CD4-positive, alpha-beta T cell treated with Interleukin-4 for 4 hours (primary cell): ENCODE measurements around the gene PDXK.
"Not testable (repeated sequence)": the region's sequence is repeated elsewhere in the genome, so short reads cannot be mapped to it uniquely, and the experiment has no call there.

Source experiments
- DNase-seq: peaks from one replicate; pipeline ENCODE4 v3.0.0-alpha.2; 2020

The PDXK gene

DNA sequence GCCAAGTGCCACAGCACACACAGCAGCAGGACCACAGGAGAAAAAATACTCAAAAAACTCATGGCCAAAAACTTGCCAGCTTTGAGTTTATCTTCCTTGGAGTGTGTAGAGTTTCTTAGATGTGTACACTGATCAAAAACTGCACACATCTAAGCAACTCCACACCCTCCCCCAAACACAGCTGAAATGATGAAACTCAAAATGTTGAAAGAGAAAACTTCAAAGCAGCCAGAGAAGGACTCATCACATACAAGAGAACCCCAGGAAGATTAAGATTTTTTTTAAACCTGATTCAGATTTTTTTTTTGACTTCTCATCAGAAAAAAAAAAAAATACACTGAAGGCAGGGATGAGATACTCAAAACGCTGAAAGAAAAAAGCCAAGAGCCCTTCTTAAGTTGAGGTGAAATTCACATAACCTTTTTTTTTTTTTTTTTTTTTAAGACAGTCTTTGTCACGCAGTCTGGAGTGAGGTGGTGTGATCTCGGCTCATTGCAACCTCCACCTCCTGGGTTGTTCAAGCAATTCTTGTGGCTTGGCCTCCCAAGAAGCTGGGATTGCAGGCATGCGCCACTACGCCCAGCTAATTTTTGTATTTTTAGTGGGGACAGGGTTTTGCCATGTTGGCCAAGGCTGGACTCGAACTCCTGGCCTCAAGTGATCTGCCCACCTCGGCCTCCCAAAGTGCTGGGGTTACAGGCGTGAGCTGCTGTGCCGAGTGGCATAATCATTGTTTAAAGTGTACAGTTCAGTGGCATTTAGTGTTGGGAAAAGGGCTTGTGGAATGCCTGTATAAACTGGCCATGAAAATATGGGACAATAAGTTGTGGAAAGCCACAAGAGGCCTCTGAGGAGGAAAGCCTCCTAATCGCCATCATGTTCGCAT lies 20.9 kb upstream of the PDXK start:
- no peak for DNase-seq

DNA sequence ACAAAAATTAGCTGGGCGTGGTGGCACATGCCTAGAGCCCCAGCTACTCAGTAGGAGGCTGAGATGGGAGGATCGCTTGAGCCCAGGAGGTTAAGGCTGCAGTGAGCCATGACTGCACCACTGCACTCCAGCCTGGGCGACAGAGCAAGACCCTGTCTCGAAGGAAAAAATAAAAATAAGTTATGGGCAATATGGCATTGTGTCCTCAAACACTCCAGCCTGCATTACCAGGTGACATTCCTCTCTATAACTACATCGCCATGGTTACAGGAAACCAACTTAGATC lies 19.5 kb upstream of the PDXK start:
- not testable (repeated sequence) for DNase-seq

DNA sequence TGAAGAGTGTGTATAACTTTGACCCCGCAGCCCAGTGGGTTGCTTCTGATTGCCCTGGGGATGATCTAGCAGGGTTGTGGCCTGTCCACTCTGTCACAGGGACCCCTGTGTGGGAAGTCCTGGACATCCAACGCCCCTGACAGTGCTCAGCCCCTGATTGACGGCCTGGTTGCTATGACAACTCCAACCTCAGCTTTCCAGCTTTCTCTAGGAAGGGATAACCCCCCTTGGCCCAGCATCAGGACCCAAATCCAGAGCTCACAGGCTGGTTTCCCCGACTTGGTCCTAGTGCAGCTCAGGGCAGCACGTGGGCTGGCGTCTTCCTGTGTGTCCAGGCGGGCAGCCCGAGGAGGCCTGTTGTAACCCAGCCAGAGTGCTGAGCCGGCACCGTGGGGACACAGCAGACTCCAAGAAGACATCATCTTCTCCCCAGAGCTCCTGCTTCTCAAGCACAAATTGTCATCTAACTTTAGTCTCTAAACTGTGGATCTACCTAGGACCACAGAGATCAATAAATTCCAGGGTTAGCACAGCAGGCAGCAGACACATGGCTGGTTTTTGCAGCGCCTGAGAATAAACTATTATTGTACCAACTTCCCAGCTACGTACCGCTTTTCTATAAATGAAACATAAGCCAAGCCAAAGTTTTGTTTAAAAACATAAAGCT lies 18.9 kb upstream of the PDXK start:
- DNase-seq = no peak

DNA sequence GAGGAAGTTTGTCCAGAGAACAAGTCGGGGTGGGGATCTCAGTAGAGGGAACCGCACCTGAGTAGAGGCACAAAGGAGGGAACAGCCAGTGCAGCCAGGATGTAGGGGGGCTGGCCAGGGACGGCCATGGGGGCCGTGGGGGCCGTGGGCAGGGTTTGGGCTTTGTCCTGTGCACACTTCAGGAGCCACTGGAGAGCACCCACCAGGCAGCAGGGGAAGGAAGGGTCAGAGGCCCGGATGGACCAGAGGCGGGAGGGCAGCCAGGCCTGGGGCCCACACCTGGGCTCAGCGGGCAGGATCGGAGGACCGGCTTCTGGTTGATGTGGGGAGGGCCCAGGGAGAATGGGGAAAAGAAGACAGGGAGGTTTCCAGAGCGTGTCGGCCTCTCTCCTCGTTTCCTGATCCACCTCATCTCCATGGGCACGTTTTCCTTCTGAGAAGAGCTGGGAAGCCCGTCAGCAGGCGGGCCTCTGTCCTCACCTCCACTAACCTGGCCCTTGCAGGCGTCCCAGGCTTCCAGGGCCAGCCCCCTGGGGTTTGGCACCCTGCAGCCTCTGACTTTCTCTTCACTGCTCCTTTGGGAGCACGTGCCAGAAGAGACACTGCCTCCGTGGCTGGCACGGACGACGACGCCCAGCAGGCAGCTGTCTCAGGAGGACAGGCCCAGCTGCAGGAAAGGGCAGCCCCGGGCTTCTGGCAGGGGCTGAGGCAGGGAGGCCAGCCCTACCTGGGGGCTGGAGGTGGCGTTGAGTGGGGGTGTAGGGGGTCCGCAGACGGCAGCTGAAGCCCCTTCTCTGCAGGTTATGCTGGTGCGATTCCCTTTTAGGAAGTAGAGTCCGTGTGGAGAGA lies 16.8 kb upstream of the PDXK start:
- DNase-seq = no peak

DNA sequence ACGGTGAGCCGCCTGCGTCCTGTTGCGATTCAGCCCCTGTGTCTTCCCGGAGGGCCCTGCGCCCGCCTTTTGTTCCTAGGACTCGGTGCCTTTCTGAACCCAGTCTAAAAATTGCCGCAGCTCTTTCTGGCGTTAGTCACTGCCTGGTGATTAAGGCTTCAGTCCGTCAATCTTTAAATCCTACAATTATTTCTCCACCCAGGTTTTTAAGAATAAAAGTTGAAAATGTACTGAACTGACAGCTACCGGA lies 16.2 kb upstream of the PDXK start:
- no peak for DNase-seq

DNA sequence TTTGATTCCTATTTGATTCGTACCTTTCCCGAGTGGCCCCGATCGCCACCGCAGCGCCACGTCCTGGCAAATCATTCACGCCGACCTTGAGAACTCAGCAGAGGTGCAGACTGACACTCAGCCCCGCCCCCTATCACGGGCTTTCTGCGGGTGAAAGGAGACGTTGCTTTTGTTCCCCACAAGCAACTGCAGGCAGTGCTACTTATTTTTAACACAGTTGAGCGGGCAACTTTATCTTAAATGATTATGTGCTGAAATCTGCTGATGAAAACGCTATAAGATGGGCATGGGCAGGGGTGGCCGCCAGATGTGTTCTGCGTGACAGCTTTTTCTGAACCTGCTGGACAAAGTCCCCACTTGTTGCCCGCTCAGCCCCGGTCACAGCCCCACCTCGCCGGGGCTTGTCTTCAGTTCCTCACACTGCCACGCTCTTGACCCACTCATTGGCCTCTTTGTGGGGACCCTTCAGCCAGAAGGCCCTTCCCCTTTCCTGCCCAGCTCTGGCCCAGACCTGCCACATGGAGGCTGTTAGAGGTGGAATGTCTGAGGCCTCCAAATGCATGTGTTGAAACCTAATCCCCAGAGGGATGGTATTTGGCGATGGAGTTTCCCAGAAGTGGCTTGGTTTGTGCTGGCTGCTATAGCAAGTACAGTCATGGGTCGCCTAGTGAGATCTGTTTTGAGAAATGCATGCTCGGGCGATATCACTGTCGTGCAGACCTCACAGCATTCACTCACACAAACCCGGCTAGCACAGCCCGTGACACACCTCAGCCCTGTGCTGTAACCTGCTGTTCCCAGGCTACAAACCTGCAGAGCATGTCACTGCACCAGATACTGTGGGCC lies 15.7 kb upstream of the PDXK start:
- peak; percentile 8 for DNase-seq

DNA sequence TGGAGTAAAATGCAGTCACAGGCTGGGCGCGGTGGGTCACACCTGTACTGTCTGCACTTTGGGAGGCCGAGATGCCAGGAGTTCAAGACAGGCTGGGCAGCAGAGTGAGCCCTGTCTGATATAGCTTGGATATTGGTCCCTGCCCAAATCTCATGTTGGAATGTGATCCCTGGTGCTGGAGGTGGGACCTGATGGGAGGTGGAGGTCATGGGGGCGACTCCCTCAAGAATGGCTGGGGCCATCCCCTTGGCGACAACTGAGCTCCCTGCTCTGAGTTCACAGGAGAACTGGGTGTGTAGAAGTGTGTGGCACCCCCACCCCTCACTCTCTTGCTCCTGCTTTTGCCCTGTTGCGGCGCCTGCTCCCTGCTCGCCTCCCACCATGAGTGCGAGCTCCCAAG lies 11.5 kb upstream of the PDXK start:
- no peak for DNase-seq

DNA sequence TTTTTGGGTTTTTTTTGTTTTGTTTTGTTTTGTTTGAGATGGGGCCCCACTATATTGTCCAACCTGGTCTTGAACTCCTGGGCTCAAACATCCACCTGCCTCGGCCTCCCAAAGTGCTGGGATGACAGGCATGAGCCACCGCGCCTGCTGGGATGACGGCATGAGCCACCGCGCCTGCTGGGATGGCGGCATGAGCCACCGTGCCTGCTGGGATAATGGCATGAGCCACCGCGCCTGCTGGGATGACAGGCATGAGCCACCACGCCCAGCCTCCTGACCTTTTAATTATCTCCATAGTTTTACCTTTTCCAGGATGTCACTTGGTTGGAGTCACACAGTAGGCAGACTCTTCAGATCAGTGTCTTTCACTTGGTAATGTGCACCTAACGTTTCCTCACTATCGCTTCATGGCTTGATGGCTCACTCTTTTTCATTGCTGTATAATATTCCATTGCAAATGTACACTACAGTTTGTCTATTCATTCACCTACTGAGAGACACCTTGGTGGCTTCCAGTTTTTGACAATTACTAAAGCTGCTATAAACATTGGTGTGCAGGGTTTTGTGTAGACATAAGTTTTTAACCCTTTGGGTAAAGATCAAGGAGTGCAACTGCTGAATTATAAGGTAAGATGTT lies 10.1 kb upstream of the PDXK start:
- DNase-seq = no peak

DNA sequence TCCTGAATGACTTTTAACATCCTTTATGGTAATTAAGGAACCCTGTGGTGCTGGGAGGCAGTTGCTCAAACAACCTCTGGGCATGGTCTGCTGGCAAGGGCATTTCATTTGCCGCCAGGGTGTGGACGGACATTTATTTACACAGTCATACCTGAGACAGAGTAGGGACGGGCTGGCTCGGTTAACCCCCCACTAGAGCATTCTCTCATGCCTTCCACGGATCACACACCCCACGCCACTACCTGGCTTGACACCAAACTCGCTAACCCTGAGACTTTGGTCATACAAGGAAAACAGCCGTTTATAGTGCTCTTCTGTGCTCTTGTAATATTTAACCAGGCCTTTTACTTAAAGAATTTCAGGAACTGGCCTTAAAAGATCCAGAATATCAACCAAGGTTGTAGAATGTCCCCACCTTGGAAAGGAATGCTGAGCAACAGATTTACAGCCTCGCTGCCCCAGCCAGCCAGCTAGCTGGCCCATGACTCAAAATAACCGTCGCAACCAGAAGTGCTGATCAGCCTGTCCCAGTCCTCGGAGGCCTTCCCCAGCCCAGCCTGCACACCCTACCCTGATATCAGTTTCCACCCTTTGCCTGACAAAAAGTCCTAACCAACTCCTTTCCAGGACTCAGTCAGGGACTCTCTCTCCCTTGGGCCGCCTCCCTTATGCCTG lies 6.5 kb upstream of the PDXK start:
- no peak for DNase-seq

DNA sequence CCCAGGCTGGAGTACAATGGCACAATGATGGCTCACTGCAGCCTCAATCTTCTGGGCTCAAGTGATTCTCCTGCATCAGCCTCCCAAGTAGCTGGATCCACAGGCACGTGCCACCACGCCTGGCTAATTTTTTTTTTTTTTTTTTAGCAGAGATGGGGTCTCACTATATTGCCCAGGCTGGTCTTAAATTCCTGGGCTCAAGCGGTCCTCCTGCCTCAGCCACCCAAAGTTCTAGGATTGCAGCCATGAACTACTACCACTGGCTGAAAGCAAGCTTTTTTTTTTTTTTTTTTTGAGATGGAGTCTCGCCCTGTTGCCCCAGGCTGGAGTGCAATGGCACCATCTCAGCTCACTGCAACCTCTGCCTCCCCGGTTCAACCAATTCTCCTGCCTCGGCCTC lies 5.8 kb upstream of the PDXK start:
- DNase-seq = not testable (repeated sequence)

DNA sequence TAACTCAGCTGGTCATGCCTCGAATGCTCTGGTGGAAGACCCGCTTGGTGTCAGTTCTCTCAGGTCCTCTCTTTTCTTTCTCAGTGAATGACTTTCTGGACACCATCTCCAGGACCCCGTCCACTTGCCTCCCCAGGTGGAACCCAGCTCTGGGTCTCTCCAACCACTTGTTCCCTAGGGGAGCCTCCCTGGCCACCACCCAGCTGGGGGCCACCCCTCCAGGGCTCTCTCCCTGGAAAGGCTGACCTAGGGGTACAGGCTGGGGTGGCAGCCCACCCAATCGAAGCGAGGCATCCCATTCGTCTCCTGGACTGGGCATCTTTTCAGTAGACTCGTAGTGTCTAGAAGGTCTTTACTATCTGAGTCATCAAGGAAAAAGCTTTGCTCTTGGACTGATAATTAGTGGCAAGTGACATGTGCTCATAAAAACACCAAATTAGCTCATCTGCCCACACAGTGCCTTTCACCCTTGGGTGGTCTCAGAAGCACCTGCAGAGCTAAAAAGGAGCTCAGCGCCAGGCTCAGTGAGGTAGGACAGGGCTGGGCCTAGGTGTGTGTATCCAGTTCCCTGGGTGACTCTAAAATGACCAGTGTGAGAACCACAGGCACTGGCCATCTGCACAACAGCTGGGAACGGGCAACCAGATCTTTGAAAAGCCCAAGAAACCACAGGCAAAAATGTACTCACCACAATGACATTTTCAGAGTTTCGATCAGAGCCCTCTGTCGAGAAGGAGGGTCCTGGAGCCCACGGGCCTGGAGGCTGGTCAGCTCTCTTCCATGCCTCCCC lies 2.4 kb upstream of the PDXK start:
- DNase-seq = no peak

DNA sequence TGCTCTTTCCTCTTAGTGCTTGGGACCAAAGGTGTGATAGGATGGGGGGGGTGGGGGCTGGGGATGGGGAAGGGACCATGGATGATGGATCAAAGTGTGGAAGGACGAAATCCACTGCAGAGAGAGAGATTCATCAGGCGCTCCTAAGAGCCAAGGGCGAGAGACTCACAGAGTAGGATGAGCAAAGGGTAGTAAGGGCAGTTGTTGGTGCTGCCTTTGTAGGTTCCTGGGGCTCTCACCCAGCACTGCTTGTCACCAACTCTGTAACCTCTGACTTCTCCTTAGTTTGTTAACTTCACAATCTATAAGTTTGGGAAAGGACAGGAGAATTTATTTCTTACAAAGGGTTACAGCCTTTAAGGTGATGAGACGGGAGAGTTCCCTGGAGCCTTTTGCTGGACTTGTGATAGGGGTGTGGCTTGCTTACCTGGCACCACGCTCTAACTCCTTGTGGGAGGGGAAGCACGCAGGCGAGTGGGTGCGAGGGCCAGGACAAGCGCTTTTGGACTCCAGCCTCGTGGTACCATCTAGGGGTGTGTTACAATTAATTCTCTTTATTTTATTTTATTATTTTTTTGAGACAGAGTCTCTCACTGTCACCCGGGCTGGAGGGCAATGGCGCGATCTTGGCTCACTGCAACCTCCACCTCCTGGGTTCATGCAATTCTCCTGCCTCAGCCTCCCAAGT lies 1.6 kb upstream of the PDXK start:
- no peak for DNase-seq

DNA sequence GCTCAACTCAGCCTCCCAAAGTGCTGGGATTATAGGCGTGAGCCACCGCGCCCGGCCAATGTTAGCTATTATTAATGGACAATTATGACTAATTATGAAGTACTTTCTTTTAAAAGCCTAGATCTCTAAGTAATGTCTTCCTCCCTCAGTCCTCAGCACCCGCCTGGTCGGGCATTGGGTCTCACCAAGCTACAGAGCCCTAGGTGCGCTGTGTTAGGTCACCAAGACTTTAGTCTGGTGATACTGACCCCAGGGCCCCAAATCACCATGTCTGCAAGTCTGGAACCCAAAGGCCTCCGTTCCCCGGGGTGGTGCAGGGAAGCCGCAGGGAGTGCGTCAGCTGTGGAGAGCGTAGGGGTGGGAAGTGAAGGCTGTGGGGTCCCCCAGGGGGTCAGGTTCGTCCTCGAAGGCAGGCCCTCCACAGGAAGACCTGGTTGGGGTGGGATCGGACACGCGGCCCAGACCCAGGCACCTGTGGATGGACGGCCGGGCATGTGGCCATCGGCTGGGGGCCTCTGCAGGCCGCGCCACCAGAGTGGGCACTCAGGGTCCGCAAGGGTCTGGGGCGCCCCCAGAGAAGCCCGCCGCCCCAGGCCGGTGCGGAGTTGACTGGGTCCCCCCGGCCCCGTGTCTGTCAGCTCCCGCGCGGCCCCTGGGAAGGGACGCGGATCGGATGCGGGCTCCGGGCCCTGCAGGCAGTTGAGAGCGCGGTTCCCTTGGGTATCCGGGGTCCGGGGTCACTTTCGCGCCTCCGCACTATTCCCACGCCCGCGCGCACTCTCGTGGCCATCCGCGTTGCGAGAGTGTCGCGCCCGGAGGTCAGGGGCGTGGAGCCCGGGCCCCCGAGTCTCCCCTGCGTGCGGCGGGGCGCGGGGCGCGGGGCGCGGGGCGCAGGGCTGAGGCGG lies 710 bp upstream of the PDXK start:
- no peak for DNase-seq

DNA sequence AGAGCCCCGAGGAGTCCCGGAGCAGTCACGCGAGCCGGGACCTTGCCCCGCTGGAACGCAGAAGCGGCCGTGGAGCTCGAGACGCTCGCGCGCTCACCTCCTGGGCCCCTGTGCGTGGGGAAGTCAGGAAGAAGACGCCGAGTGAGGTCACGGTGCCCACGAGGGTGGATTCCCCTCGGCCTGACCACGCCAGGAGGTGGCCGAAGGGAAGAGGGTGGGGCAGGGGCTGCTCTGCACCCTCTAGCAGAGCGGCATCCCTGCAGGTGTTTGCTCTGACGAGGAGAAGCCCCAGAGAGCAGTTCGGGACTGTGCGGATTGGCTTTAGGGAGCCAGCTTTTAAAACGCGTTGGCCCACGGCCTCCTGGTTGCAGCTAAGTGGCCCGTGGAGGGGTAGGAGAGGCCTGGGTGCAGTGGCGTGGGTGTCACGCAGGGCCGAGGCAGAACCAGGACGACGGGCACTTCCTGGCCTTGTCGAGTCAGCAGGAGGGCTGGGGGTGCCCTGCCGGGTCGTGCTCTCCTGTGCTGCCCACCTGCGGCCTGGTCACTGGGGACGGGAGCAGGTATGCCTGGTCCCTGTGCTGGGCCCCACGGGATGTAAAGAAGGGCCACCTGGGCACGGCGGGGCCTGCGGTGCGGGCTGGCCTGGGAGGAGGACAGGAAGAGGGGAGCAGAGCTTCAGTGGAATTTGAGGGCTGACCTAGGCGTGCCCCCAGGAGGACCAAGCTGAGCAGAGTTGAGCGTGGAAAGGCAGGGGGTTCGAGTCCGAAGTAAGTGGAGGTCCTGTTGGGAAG lies 1.0 kb downstream of the PDXK start:
- DNase-seq = no peak

DNA sequence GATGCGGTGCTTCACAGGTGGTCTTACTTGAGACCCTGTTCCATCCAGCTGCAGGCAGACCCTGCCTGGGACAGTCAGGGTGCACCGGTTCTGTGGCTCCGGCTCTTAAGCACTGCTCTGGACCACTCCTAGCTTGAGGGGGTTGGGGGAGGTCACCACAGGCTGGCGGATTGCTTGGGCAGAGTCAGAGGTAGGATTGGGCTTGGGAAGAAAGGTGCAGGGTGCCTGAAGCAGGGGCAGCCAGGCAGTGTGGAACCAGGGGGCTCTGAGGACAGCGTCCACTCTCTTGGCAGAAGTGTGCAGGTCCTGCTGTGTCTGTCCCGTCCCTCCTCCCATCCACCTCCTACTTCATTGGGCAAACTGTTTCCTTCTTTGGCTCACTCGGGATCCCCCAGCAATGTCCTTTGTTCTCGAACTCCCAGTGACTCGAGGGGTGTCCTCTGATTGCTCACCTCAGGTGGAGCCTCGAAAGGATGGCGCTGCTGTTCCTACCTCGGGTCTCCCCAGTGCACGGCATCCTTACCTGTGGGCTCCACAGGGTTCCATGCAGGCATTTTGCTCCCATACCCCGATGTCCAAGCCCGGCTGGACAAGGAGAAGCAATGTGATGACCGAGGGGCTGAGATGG lies 1.7 kb downstream of the PDXK start:
- DNase-seq = no peak

DNA sequence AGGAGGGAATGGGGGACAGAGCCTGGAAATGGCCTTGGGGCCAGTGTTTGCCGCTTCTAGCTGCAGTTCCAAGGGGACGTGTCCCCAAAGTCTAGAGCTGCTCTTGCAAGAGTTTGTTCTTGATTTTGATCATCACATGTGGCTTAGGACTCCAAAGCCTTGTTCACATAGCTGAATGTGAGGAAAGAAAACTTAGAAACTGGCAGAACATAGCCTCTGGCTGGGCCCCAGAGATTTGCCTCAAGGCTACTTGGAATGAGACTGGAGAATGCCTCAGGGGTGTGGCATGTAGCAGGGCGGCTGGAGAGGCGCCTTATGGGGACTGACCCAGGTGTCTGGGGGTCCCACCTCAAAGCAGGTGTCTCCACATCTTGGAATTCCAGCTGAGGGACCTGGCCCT lies 2.3 kb downstream of the PDXK start:
- DNase-seq = no peak

DNA sequence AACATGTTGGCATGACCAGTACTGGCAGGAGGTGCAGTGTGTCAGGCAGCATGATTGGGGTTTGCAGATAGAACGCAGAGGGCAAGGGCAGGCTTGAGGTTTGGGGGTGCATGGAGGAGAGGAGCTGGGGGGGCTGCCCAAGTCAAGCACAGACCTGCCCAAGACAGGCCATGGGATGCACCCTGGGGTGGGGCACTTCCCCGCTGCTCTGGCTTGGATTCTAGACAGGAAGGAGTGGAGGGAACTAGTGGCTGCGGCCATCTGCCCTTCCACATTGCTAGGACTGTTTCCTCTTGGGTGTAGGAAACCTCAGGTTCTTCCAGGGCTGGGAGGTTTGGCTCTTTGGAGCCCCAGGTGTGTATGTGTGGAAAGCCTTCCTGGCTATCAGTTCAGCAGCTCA lies 3.0 kb downstream of the PDXK start:
- DNase-seq = no peak

DNA sequence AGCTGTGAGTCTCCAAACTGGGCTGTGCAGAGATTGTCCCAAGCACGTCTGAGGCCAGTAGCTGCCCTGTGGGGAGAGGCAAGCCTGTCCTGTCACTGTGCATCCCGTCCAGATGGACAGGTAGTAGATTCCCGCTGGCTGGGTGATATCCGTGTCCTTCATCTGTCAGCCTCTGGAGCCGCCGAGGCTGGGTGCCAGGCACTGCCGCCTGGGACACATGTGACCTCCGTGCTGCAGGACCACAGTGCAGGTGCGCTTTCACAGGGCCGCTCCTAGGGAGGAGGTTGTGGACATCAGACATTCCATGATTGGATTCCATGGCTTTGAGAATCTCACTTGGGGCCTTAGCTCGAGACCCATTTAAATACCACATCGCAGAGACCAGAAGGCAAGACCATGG lies 4.7 kb downstream of the PDXK start:
- DNase-seq = no peak
